H1 (cell line): ENCODE data around the gene PCSK4. TPM values are rescaled to one million over a fixed set of nuclear protein-coding genes. Genes with fewer than 3 reads are reported as not detected.

ENCODE experiments used
- CTCF ChIA-PET: fragments of 300-600 bp; sonication (Branson Sonifier 250); formaldehyde crosslinking; loops from one replicate; lab custom pipeline; 2021; ENCODE audit not compliant: partially characterized antibody; lab: Charles Lee
- POLR2A ChIA-PET: fragments of 300-600 bp; sonication (Branson Sonifier 250); formaldehyde crosslinking; loops from one replicate; lab custom pipeline; 2021; ENCODE audit warnings: inconsistent platforms; ENCODE audit not compliant: partially characterized antibody; lab: Charles Lee
- DNase-seq, 2 experiments: peaks; one replicate each; pipeline versions ENCODE4 v3.0.0 to v3.0.0-alpha.2; 2010 to 2022; ENCODE audit warnings: low spot score in 2 of 2, low read depth in 1 of 2, mixed read lengths in 1 of 2
- FAIRE-seq: peaks from 2 replicates; lab custom pipeline; 2011; peaks lifted over from hg19 to GRCh38; lab: Jason Lieb, UNC
- H2AFZ ChIP-seq: 2 replicates; pipeline ENCODE4 v1.8.1; 2012; ENCODE audit warnings: low read length, inconsistent platforms
- H2AK5ac ChIP-seq: 2 replicates; pipeline ENCODE4 v1.6.1; 2013; ENCODE audit warnings: low read depth, low read length
- H2BK120ac ChIP-seq: replicated peaks from 2 replicates; pipeline ENCODE3; 2013; ENCODE audit warnings: low read depth, low read length, inconsistent platforms
- H2BK12ac ChIP-seq: 2 replicates; pipeline ENCODE4 v1.6.1; 2013; ENCODE audit warnings: low read depth, low read length
- H2BK15ac ChIP-seq: 2 replicates; pipeline ENCODE4 v1.6.1; 2013; ENCODE audit warnings: low read length
- H2BK20ac ChIP-seq: 2 replicates; pipeline ENCODE4 v1.6.1; 2013; ENCODE audit warnings: low read length
- H2BK5ac ChIP-seq: 2 replicates; pipeline ENCODE4 v1.6.1; 2013; ENCODE audit warnings: low read depth, low read length
- H3K14ac ChIP-seq: 2 replicates; pipeline ENCODE4 v1.6.1; 2013; ENCODE audit warnings: inconsistent platforms; ENCODE audit not compliant: insufficient read length
- H3K18ac ChIP-seq: 2 replicates; pipeline ENCODE4 v1.6.1; 2013; ENCODE audit warnings: low read length; ENCODE audit errors: extremely low read depth
- H3K23ac ChIP-seq: 2 replicates; pipeline ENCODE4 v1.6.1; 2013; ENCODE audit warnings: inconsistent platforms; ENCODE audit not compliant: insufficient read length
- H3K23me2 ChIP-seq: 2 replicates; pipeline ENCODE4 v1.6.1; 2013; ENCODE audit warnings: low read depth, low read length
- H3K27ac ChIP-seq: 2 replicates; pipeline ENCODE4 v1.6.1; 2011; ENCODE audit warnings: low read depth, low read length, inconsistent platforms
- H3K27me3 ChIP-seq, 4 experiments: replicated peaks in 1 of 4; 1 replicate in 1 of 4; 2 replicates in 3 of 4; pipeline versions ENCODE4 v1.6.1 to v1.8.1; 2011 to 2013; ENCODE audit warnings: low read length in 3 of 4, mild to moderate bottlenecking in 3 of 4, inconsistent platforms in 2 of 4, mixed read lengths in 2 of 4, moderate library complexity in 1 of 4; ENCODE audit not compliant: control insufficient read depth in 3 of 4, insufficient read depth in 3 of 4; ENCODE audit errors: extremely low read depth in 1 of 4
- H3K36me3 ChIP-seq, 4 experiments: 2 replicates each; pipeline versions ENCODE4 v1.6.1 to v1.8.1; 2011 to 2013; ENCODE audit warnings: mild to moderate bottlenecking in 4 of 4, low read length in 3 of 4, moderate library complexity in 2 of 4, control low read depth in 1 of 4, inconsistent platforms in 1 of 4; ENCODE audit not compliant: insufficient read depth in 4 of 4, control insufficient read depth in 2 of 4
- H3K4ac ChIP-seq: replicated peaks from 2 replicates; pipeline ENCODE3; 2013; ENCODE audit warnings: low read length, low read depth, mixed read lengths, inconsistent platforms; ENCODE audit not compliant: insufficient read length
- H3K4me1 ChIP-seq, 4 experiments: replicated peaks in 1 of 4; 1 replicate in 1 of 4; 2 replicates in 3 of 4; pipeline versions ENCODE4 v1.6.1 to v1.8.1; 2011 to 2013; ENCODE audit warnings: low read length in 3 of 4, inconsistent platforms in 2 of 4, mixed read lengths in 1 of 4; ENCODE audit not compliant: insufficient read depth in 4 of 4, control insufficient read depth in 3 of 4
- H3K4me2 ChIP-seq, 2 experiments: 2 replicates each; pipeline versions ENCODE4 v1.6.1 to v1.8.1; 2011 to 2013; ENCODE audit warnings: low read depth in 2 of 2, low read length in 2 of 2, control low read depth in 1 of 2, inconsistent platforms in 1 of 2, mild to moderate bottlenecking in 1 of 2; ENCODE audit not compliant: insufficient read depth in 1 of 2
- H3K4me3 ChIP-seq, 4 experiments: fragments of 200-600, 300-600 bp in 1 of 4; sonication (generic), shearing (Covaris generic), sonication (Bioruptor Twin) in 1 of 4; 2 replicates each; pipeline versions ENCODE4 v1.5.1 to v1.8.1; 2011 to 2016; ENCODE audit warnings: low read length in 4 of 4, low read depth in 3 of 4, control low read depth in 2 of 4, inconsistent platforms in 2 of 4, mild to moderate bottlenecking in 2 of 4, mixed read lengths in 1 of 4, moderate library complexity in 1 of 4; ENCODE audit not compliant: insufficient read depth in 2 of 4; ENCODE audit errors: extremely low read depth in 1 of 4
- H3K56ac ChIP-seq: replicated peaks from 2 replicates; pipeline ENCODE3; 2013; ENCODE audit warnings: low read depth, mild to moderate bottlenecking, mixed read lengths, low read length, inconsistent platforms; ENCODE audit not compliant: insufficient read length
- H3K79me1 ChIP-seq: 2 replicates; pipeline ENCODE4 v1.6.1; 2013; ENCODE audit warnings: low read depth, low read length, control low read depth
- H3K79me2 ChIP-seq, 2 experiments: 2 replicates each; pipeline versions ENCODE4 v1.6.1 to v1.8.1; 2012 to 2013; ENCODE audit warnings: low read length in 2 of 2, mild to moderate bottlenecking in 2 of 2, inconsistent platforms in 1 of 2; ENCODE audit not compliant: insufficient read depth in 2 of 2, control insufficient read depth in 1 of 2
- H3K9ac ChIP-seq, 4 experiments: replicated peaks in 1 of 4; 1 replicate in 1 of 4; 2 replicates in 3 of 4; pipeline versions ENCODE4 v1.6.1 to v1.8.1; 2011 to 2013; ENCODE audit warnings: low read depth in 3 of 4, low read length in 3 of 4, control low read depth in 2 of 4, mild to moderate bottlenecking in 2 of 4, moderate library complexity in 2 of 4, inconsistent platforms in 1 of 4; ENCODE audit errors: extremely low read depth in 1 of 4
- H3K9me3 ChIP-seq, 2 experiments: 2 replicates each; pipeline versions ENCODE4 v1.6.1 to v1.8.1; 2012 to 2013; ENCODE audit warnings: mild to moderate bottlenecking in 2 of 2, moderate library complexity in 2 of 2, control low read depth in 1 of 2, inconsistent platforms in 1 of 2, low read depth in 1 of 2, low read length in 1 of 2, mixed read lengths in 1 of 2; ENCODE audit not compliant: insufficient read depth in 2 of 2
- H4K20me1 ChIP-seq, 2 experiments: replicated peaks in 1 of 2; 2 replicates each; pipeline versions ENCODE3 to v1.8.1; 2011 to 2013; ENCODE audit warnings: inconsistent platforms in 2 of 2, low read length in 2 of 2, mild to moderate bottlenecking in 1 of 2; ENCODE audit not compliant: insufficient read depth in 2 of 2, control insufficient read depth in 1 of 2
- H4K5ac ChIP-seq: 2 replicates; pipeline ENCODE4 v1.6.1; 2013; ENCODE audit warnings: low read length, low read depth, mixed read lengths, inconsistent platforms; ENCODE audit not compliant: insufficient read length
- H4K8ac ChIP-seq: 2 replicates; pipeline ENCODE4 v1.8.0; 2013; ENCODE audit warnings: mild to moderate bottlenecking, moderate library complexity, low read length, inconsistent platforms; ENCODE audit not compliant: insufficient read depth; ENCODE audit errors: extremely low read depth
- H4K91ac ChIP-seq: replicated peaks from 2 replicates; pipeline ENCODE3; 2013; ENCODE audit warnings: low read length, mixed read lengths, inconsistent platforms; ENCODE audit not compliant: insufficient read length
- BACH1 ChIP-seq: IDR thresholded peaks from 2 replicates; pipeline ENCODE4 v1.6.1; 2012; ENCODE audit warnings: low read length, improper control_type of control experiment
- RFX5 ChIP-seq: IDR thresholded peaks from 2 replicates; pipeline ENCODE4 v1.6.1; 2011; ENCODE audit warnings: low read depth, low read length, improper control_type of control experiment, borderline replicate concordance
- SAP30 ChIP-seq: fragments of 300-600 bp; sonication (generic); IDR thresholded peaks from 2 replicates; pipeline ENCODE4 v1.7.1; 2012; ENCODE audit warnings: low read length, moderate library complexity, mild to moderate bottlenecking, inconsistent platforms; ENCODE audit not compliant: insufficient read depth, insufficient replicate concordance
- YY1 ChIP-seq: IDR thresholded peaks from 2 replicates; pipeline ENCODE4 v1.6.1; 2011; ENCODE audit warnings: low read depth, mild to moderate bottlenecking, low read length
- WGBS, 2 experiments: shearing (Covaris generic) in 1 of 2; methylation state at CpG; one replicate each; pipeline versions ENCODE4 v1.1.6 to v1.1.7; 2013 to 2015; ENCODE audit warnings: low lambda C conversion rate in 2 of 2, mixed read lengths in 2 of 2, inconsistent platforms in 1 of 2, low coverage in 1 of 2, missing lambda C conversion rate in 1 of 2; ENCODE audit not compliant: insufficient replicate concordance in 2 of 2, insufficient coverage in 1 of 2, insufficient read length in 1 of 2; ENCODE audit errors: extremely low coverage in 1 of 2, missing lambda C conversion rate in 1 of 2; 5-methylcytosine and 5-hydroxymethylcytosine counted together
- polyA plus RNA-seq, 7 experiments: library from polyadenylated mRNA; depleted of rRNA in 3 of 7; stranded (reverse) in 5 of 7; unstranded in 2 of 7; fragments of >200 nt in 5 of 7; fragments of 200-250 nt in 2 of 7; gene quantifications; 1 replicate in 5 of 7; 2 replicates in 1 of 7; 4 replicates in 1 of 7; pipeline versions ENCODE4 v1.2.1 to v1.2.3, GENCODE V29; 2011 to 2013; ENCODE audit warnings: missing spikeins in 2 of 7, mixed read lengths in 2 of 7
- total RNA-seq: library from RNA; stranded (reverse); fragmentation: NEBNext Ultra II Directional; extraction: Animal tissue kit (Norgen Biotek cat#: 25700); gene quantifications from 2 replicates; pipeline ENCODE4 v1.2.1, GENCODE V29; 2021

PCSK4 gene
- total and polyA plus RNA-seq, 2 of the 8 experiments (the other 6 are each of a cell fraction or from before 2014, with no cell fraction given), result 9.8 to 10.7 TPM

- Histone ChIP-seq H4K8ac (0 out of 2 replicates have a peak overlapping the region, but pooled peaks have one; percentile 38), H3K79me2 (no peaks in the 10 kb centered on the region), H4K20me1 (peaks cover 0 to 5% of the 10 kb centered on the region in 2 experiments), H3K27me3 (peaks cover 3 to 17% (median 9%) of the 10 kb centered on the region in 4 experiments; a peak in 6 of 7 replicates), H3K9me3 (peaks cover 3 to 7% of the 10 kb centered on the region in 2 experiments; a peak in 2 of 4 replicates), H3K14ac (no peak overlapping the region), H3K9ac (no peak overlapping the region), H3K4ac (no peak overlapping the region), H3K36me3 (no peaks in the 10 kb centered on the region), H3K4me3 (no peak overlapping the region), H3K4me1 (no peaks in the 10 kb centered on the region; a peak in 4 of 7 replicates), H2BK12ac (no peak overlapping the region), H2AFZ (no peak overlapping the region), H2BK120ac (no peak overlapping the region), H3K18ac (no peak overlapping the region), H4K5ac (no peak overlapping the region), H2AK5ac (no peak overlapping the region), H2BK20ac (no peak overlapping the region), H4K91ac (no peak overlapping the region), H2BK5ac (no peak overlapping the region), H3K4me2 (no peak overlapping the region), H3K79me1 (no peaks in the 10 kb centered on the region), H3K56ac (no peak overlapping the region), H2BK15ac (no peak overlapping the region), H3K23me2 (peaks cover 9% of the 10 kb centered on the region), H3K23ac (no peak overlapping the region), H3K27ac (no peak overlapping the region)
- 89% methylated on average over 35 of the region's 37 CpGs; no CpG with 5 or more reads in 1 of the 2 experiments for WGBS, 2 experiments
- DNase-seq (no peak), FAIRE-seq (no peak)
- ChIA-PET CTCF (interaction anchor here (0.7 to 2.6 kb wide), 2 partner anchors 8 to 29 kb away, joined by 3 to 14 read pairs; no protein-coding TSS in a partner anchor), POLR2A (interaction anchor here (0.7 to 1.3 kb wide), 3 partner anchors 11 to 83 kb away, joined by 3 to 4 read pairs (median 4); no protein-coding TSS in a partner anchor)
- TF ChIP-seq RFX5, result no peak
- no peak for TF ChIP-seq YY1
- TF ChIP-seq BACH1, result no peak
- no peak for TF ChIP-seq SAP30
These were observed 5.1 kb upstream of the PCSK4 start for GRCh38 chr19:1495051-1495798.
